HG03159 (cell line): ENCODE results near the gene ATRAID.
"Not testable (repeated sequence)": the region's sequence is repeated elsewhere in the genome, so short reads cannot be mapped to it uniquely, and the experiment has no call there.

Experiments
- ATAC-seq: cut with Tn5 transposase; IDR thresholded peaks from one replicate; pipeline ENCODE4 v1.9.1; 2021; ENCODE audit warnings: mild to moderate bottlenecking, moderate library complexity; ENCODE audit not compliant: unreplicated experiment

The ATRAID gene, protein sequence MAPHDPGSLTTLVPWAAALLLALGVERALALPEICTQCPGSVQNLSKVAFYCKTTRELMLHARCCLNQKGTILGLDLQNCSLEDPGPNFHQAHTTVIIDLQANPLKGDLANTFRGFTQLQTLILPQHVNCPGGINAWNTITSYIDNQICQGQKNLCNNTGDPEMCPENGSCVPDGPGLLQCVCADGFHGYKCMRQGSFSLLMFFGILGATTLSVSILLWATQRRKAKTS

DNA sequence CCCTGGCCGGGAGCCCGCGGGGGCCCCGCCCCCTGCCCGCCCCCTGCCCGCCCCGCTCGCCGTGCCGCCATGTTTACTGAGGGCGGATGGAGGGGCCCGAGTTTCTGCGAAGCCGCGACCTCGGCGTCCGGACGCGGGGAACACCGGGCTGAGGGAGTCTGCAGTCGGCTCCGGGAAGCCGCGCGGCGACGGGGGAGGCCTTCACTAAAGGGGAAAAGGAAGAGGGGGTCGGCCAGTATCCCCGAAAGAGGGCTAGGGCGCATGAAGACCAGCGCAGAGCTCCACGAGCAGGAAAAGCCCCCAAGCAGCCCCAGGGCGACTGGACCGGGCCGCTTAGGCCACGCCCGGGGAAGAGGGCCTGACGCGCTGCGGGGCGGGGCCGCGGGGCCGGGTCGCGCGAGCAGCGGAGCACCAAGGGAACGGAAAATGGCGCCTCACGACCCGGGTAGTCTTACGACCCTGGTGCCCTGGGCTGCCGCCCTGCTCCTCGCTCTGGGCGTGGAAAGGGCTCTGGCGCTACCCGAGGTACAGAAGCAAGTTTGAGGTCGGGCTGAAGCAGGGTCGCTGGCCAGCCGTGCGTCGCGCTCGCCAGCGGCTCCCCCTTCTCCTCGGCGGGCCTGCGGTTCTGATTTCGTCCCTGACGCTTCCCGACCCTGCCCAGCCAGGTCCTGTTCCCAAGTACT, at the start of gene ATRAID, which contains the start of gene SLC5A6:
TSS of gene ATRAID (plus strand) at position 99 of the 683 bp plus-strand sequence. CDS start at position 427, 328 bp downstream.
TSS of gene SLC5A6 (minus strand) at position 326 of the 683 bp plus-strand sequence. CDS start 4,618 bp downstream, outside the sequence.
- peak; percentile 75 for ATAC-seq

DNA sequence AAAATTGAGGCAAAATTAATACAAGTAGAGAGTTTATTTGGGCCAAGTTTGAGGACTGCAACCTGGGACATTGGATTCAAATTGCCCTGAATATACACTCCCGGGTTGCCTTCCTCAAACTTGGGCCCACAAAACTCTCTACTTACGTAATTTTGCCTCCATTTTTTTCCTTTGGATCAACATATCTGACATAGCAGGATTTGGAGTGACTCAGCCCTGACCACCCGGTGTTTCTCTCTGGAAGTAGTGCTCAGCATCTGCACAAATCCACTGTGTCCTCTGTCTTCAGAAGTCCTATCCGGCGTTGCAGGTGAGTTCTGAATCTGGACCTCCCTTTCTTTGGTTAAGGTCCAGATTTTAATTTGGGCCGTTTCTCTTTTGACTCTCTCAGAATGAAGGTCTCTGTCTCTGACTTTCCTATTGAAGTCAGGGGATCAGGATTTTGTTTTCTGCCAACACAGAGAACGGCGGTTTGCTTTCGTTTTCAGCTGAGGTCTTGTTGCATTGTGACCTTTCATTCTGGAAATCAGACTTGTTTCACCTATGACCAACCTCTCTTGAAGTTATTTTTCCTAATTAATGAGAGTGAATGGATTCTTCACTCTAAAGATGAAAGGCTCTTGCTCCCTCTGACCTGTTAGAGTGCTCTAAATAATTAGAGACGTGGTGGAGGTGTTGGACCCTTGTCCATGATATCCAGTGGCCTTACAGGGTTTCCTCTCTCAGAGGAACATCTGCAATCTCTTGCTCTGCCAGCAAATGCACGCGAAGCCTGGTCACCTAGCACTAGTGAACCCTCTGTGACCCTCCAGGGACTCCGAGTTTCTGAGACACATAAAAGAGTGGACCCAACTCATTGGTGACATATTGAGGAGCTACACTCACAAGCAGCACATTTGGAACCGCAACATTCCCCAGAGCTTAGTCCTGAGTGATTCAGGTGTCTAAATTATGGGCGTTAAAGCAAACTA, 49.4 kb upstream of the ATRAID start:
- no peak for ATAC-seq

DNA sequence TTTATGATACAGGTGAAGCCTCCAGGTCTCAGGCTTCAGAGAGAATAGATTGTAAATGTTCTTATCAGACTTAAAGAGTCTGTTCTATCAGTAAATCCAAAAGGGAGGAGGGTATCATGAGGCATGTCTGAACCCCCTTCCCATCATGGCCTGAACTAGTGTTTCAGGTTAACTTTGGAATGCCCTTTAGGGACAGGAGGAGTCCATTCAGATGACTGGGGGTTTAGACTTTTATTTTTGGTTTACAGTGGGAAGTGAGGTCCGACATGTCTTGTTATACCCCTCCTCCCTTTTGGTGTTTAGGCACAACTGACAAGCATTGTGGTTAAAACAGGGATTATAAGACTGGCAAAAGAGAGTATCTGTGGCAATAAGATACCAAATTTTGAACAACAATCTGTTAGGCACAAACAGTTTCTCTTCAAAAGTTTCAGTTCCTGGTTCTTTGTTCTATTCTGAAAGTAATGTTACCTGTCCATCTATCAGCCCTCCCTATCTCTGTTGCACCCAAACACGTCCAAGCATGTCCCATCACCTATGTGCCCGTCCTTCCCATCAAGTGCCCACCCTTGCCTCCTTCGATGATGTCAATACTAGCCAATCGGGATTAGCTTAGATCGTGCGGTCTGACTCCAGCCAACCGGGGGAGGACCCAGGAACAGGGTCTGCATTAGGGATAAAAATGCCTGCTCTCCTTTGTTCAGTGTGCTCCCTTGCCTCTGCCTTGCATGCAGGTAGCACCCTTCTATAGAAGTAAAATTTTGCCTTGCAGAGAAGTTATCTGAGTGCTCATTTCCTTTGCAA, 46.7 kb upstream of the ATRAID start:
- ATAC-seq: no peak

GRCh38 chr2:27170581-27171337, 41.1 kb upstream of the ATRAID start:
- no peak for ATAC-seq

- no peak for ATAC-seq
Observed at GRCh38 chr2:27171351-27171848, 40.4 kb upstream of the ATRAID start.

GRCh38 chr2:27174638-27175037, 37.2 kb upstream of the ATRAID start:
- ATAC-seq: no peak

DNA sequence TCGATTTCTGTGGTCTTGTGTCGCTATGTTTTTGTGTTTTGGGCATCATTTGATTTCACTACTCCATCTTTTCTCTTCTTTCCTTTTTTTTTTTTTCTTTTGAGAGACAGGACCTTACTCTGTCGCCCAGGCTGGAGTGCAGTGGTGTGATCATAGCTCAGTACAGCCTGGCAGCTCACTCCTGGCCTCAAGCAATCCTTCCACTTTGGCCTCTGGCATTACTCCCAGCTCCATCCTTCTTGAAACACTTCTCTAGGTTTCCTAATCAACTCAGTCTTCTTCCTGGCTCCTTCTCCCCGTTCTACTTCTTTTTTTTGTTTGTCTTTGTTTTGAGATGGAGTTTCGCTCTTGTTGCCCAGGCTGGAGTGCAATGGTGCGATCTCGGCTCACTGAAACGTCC, 36.5 kb upstream of the ATRAID start:
- no peak for ATAC-seq

DNA sequence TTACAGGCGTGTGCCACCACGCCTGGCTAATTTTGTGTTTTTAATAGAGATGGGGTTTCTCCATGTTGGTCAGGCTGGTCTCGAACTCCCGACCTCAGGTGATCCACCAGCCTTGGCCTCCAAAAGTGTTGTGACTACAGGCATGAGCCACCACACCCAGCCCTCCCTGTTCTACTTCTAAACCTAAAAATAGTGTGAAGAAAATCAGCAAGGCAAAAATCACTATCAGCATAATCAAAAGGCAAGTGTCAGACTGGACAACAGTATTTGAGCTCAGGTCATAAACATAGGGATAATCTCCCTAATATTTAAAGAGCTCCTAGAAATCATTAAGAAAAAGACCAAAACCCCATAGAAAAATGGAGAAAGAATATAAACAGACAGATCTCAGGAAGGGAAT, 36.1 kb upstream of the ATRAID start:
- not testable (repeated sequence) for ATAC-seq

DNA sequence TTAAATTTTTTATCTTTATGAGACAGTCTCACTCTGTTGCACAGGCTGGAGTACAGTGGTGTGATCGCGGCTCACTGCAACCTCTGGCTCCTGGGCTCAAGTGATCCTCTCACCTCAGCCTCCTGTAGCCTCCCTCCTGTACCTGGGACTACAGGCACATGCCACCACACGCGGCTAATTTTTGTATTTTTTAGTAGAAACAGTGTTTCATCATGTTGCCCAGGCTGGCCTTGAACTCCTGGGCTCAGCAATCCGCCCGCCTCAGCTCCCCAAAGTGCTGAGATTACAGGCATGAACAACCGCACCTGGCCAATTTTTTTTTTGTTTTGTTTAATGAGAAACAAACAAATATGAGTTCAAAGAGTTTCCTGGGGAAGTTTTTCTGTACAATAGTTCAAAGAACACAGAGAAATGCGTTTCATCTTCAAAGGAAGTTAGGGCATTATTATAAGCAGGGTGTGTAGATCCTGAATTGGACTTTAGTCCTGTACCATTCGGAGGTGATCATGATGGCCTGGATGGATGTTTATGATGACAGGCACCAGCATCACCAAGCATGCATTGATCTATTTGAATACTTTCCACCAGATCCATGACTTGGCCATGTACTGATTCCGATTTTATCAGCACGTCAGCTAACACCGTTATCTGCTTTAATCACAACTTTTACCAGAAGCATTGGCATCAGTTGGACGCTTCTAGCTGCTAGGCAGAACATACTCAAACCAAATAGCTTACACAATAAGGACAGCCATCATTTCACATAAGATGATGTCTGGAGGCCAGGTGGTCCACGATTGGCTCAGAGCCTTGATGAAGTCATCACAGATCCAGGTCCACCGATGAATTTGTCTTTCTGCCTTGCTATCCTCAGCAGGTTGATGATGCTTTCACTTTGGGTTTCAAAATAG, 34.1 kb upstream of the ATRAID start:
- ATAC-seq: no peak

- ATAC-seq: no peak
Observed at GRCh38 chr2:27178469-27178868, 33.4 kb upstream of the ATRAID start.

DNA sequence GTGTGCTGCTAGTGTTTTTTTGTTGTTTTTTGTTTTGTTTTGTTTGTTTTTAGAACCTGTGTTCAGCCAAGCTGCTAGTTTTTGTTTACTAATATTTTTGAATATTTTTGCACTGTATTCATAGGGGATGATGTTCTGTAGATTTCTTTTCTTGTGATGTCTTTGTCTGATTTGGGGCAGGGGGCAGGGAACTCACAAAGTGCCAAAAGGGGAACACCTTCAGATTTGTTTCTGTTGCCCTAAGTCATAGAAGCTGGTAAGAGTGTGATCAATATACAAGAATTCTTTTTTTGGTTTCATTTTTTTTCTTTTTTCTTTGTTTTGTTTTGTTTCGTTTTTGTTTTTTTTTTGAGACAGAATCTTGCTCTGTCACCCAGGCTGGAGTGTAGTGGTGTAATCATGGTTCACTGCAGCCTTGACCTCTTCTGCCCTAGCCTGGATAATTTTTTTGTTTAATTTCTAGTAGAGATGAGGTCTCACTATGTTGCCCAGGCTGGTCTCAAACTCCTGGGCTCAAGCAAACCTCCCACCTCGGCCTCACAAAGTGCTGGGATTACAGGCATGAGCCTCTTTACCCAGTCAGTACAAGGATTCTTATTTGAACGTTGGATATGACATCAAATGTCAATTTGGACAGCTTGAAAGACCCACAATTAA, 32.4 kb upstream of the ATRAID start:
- ATAC-seq: no peak

- ATAC-seq: no peak
Observed at GRCh38 chr2:27182346-27182745, 29.5 kb upstream of the ATRAID start.

DNA sequence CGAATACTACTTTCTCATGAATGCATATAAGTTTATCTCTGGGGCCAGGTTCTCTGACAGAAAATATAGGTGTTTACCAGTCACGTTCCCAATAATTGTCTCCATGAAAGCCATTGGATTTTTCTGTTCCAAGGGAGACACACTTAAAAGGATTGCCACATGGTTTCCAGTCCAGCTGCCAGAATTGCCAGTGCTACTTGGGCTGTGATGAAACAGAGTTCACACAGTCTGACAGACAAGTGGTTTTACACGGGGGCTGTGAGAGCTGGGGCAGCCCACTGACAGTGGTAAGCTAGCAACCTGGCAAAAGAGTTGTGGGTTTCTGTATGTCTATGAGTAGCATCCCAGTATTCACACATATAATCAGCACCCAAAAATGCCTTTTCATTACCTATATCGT, 27.7 kb upstream of the ATRAID start:
- no peak for ATAC-seq

DNA sequence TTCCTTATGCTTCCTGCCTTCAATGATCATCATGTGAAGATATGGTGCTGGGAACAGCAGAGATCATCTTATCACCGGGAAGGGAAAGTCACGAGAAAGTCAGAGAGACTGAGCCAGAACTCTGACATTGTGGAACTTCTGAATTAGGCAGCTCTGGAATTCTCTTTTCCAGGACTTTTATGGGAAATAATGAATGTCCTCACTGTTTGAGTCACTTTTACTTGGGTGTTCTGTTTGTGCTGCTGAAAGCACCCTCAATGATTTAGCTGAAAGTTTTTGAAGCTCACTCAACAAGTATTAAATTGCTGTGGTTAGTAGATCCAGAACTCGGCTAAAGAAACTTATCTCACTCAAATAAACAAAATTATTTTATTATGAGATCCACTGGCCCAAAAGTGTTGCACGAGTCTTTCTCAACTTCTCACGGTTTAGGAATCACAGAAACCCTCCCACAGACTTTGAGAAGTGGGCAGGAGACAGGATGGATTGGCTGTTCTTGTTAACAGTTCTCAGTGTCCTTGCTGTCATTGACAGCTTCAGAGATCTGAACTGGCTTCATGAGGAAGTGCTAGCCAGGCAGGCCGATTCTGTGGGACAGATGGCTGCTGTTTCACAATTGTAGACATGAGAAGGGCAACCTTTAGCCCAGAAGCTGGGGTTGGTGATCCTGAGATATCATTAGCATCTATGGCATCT, 26.4 kb upstream of the ATRAID start:
- ATAC-seq: no peak

GRCh38 chr2:27186613-27187345, 25.1 kb upstream of the ATRAID start:
- ATAC-seq: no peak

DNA sequence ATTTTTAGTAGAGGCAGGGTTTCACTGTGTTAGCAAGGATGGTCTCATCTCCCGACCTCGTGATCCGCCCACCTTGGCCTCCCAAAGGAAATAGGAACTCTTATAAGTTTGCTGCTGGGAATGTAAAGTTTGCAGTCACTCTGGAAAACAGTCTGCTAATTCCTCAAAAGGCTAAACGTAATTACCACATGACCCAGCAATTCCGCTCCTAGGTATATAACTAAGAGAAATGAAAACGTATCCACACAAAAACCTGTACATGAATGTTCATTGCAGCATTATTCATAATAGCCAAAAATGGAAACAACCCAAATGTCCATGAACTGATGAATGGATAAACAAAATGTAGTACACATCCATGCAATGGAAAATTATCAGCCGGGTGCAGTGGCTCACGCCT, 21.9 kb upstream of the ATRAID start:
- ATAC-seq: no peak
